Caco-2 (cell line): Measurements from ENCODE around the gene COA7. TPM values are rescaled to one million over a fixed set of nuclear protein-coding genes. Genes with fewer than 3 reads are reported as not detected.

Experiments used
- BruUV-seq: library from RNA; stranded (reverse); fragments of 400-500 nt; replicated peaks from 2 replicates; lab custom pipeline; 2021; lab: Mats Ljungman, UMichigan
- CTCF ChIA-PET: fragments of 300-600 bp; sonication (Branson Sonifier 250); formaldehyde crosslinking; loops from one replicate; lab custom pipeline; 2022; ENCODE audit warnings: antibody characterized with exemption; lab: Charles Lee
- POLR2A ChIA-PET: fragments of 300-600 bp; sonication (Branson Sonifier 250); formaldehyde crosslinking; loops from one replicate; lab custom pipeline; 2022; ENCODE audit warnings: antibody characterized with exemption; lab: Charles Lee
- DNase-seq, 2 experiments: peaks; one replicate each; pipeline versions ENCODE4 v3.0.0 to v3.0.0-alpha.2; 2020 to 2022
- H3K27me3 ChIP-seq: replicated peaks from 2 replicates; pipeline ENCODE4 v1.6.0; 2011; ENCODE audit warnings: low read length; ENCODE audit not compliant: control insufficient read depth, insufficient read depth
- H3K36me3 ChIP-seq: 2 replicates; pipeline ENCODE4 v1.5.1; 2011; ENCODE audit warnings: low read length; ENCODE audit not compliant: control insufficient read depth, insufficient read depth
- H3K4me1 ChIP-seq: fragments of 250-450 bp; sonication (Bioruptor Pico); 2 replicates; pipeline ENCODE4 v1.5.1; 2020; ENCODE audit warnings: mild to moderate bottlenecking
- H3K4me3 ChIP-seq: 2 replicates; pipeline ENCODE4 v1.5.1; 2011; ENCODE audit warnings: low read depth, mild to moderate bottlenecking, control low read depth, low read length
- H3K9me3 ChIP-seq: fragments of 250-450 bp; sonication (Bioruptor Pico); 2 replicates; pipeline ENCODE4 v1.5.1; 2020; ENCODE audit warnings: mild to moderate bottlenecking, moderate library complexity
- H3K27ac Mint-ChIP-seq: one replicate; pipeline ENCODE4 v1.8.0; 2022; ENCODE audit warnings: mixed read lengths; ENCODE audit not compliant: unreplicated experiment
- H3K27me3 Mint-ChIP-seq: one replicate; pipeline ENCODE4 v1.8.0; 2022; ENCODE audit warnings: mixed read lengths; ENCODE audit not compliant: insufficient read depth, unreplicated experiment
- H3K36me3 Mint-ChIP-seq: one replicate; pipeline ENCODE4 v1.8.0; 2022; ENCODE audit warnings: mild to moderate bottlenecking, mixed read lengths; ENCODE audit not compliant: insufficient read depth, unreplicated experiment
- H3K4me1 Mint-ChIP-seq: one replicate; pipeline ENCODE4 v1.8.0; 2022; ENCODE audit warnings: low read depth, mixed read lengths; ENCODE audit not compliant: unreplicated experiment
- H3K4me3 Mint-ChIP-seq: one replicate; pipeline ENCODE4 v1.8.0; 2022; ENCODE audit warnings: mild to moderate bottlenecking, moderate library complexity, mixed read lengths; ENCODE audit not compliant: unreplicated experiment
- H3K9me3 Mint-ChIP-seq: one replicate; pipeline ENCODE4 v1.8.0; 2022; ENCODE audit warnings: mixed read lengths; ENCODE audit not compliant: unreplicated experiment
- intact Hi-C: fragments of 100-400 bp; cut with micrococcal nuclease; formaldehyde crosslinking; loops from one replicate; pipeline ENCODE4 v1.10.0; 2022; ENCODE audit not compliant: unreplicated experiment
- total RNA-seq: library from RNA; stranded (reverse); gene quantifications from 2 replicates; pipeline ENCODE4 v1.2.3, GENCODE V29; 2022
- TF ChIP-seq, protein P1 (sequence below), 2 experiments: fragments of 200-600 bp in 1 of 2; IDR thresholded peaks; 1 replicate in 1 of 2; 2 replicates in 1 of 2; pipeline versions ENCODE4 v1.5.1 to v1.8.0; 2011 to 2022; ENCODE audit warnings: antibody characterized with exemption in 1 of 2, control low read depth in 1 of 2, inconsistent platforms in 1 of 2, low read depth in 1 of 2, low read length in 1 of 2, mild to moderate bottlenecking in 1 of 2, moderate library complexity in 1 of 2; ENCODE audit not compliant: insufficient read depth in 1 of 2, severe bottlenecking in 1 of 2, unreplicated experiment in 1 of 2

The COA7 gene
- total RNA-seq, 1 experiment from 2014 or later = 40.2 TPM

DNA sequence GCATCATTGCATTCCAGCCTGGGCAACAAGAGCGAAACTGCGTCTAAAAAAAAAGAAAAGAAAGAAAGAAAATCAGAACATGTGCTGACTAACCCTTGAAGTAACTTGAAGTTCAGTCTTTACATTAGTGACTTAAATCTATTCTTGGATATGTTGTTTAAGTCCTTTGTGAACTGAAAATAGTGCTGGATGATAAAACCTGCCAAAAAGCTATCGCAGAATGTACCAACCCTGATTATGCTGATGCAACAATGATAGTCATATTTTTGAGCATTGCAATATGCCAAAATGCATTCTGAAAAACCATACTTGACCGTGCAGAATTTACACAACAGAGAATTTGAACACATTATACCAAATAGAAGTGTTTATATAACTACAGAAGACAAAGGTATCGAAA is 34.4 kb downstream of the COA7 start:
- no peaks in the 10 kb centered on the region for H3K36me3 Mint-ChIP-seq
- TF ChIP-seq, protein P1, sequence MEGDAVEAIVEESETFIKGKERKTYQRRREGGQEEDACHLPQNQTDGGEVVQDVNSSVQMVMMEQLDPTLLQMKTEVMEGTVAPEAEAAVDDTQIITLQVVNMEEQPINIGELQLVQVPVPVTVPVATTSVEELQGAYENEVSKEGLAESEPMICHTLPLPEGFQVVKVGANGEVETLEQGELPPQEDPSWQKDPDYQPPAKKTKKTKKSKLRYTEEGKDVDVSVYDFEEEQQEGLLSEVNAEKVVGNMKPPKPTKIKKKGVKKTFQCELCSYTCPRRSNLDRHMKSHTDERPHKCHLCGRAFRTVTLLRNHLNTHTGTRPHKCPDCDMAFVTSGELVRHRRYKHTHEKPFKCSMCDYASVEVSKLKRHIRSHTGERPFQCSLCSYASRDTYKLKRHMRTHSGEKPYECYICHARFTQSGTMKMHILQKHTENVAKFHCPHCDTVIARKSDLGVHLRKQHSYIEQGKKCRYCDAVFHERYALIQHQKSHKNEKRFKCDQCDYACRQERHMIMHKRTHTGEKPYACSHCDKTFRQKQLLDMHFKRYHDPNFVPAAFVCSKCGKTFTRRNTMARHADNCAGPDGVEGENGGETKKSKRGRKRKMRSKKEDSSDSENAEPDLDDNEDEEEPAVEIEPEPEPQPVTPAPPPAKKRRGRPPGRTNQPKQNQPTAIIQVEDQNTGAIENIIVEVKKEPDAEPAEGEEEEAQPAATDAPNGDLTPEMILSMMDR (IDR thresholded peaks at IDR 0.05; ENCODE audit: insufficient read depth in 1 of 2, low read depth in 1 of 2, low read length in 1 of 2, severe bottlenecking in 1 of 2, unreplicated experiment in 1 of 2) = no peak
- peaks cover 6% of the 10 kb centered on the region for H3K4me1 Mint-ChIP-seq
- Histone ChIP-seq H3K4me1 (peaks cover 12% of the 10 kb centered on the region; the same call in 1 of the 2 replicates), H3K27me3 (no peaks in the 10 kb centered on the region), H3K9me3 (no peaks in the 10 kb centered on the region), H3K4me3 (no peak overlapping the region), H3K36me3 (no peaks in the 10 kb centered on the region)
- no peak overlapping the region for H3K27ac Mint-ChIP-seq
- no peak overlapping the region for H3K4me3 Mint-ChIP-seq
- intact Hi-C loops = no loop called here
- no peaks in the 10 kb centered on the region for H3K9me3 Mint-ChIP-seq
- ChIA-PET CTCF (no interaction called here), POLR2A (no interaction called here)
- BruUV-seq = no TSS peak
- H3K27me3 Mint-ChIP-seq = no peaks in the 10 kb centered on the region
- no peak for DNase-seq

DNA sequence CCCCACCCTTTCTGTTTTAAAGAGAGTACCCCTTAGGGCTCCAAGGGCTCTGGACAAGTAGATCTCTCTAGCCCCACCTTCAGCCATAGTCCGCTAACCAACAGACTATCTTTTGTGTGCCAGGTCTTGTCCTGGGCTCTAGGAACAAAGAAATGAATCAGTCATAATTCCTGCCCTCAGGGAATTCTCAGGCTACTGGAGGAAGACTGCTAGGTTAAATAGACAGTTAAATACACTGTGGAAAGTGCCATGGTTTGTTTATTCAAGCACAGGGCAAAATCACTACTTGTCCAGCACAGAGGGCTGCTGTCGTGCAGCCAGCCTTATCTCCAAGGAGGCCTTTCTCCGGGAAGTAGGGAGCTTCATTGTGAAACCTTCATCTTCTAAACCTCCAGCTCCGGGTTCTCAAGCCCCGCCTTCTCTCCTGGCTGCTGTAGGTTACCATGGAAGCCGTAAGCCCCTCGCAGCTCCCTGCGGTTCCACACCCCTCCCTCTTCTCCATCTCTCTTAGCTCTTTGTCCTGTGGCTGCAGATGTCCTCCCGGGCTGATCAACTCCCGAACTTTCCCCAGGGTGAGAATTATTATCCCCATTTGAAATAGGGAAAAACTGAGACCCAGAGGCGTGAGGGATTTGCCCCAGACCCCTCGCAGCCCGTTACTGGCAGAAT is 35.4 kb downstream of the COA7 start:
- Mint-ChIP-seq H3K4me3 (no peak overlapping the region), H3K36me3 (no peaks in the 10 kb centered on the region), H3K4me1 (peaks cover 6% of the 10 kb centered on the region), H3K27me3 (no peaks in the 10 kb centered on the region), H3K27ac (no peak overlapping the region), H3K9me3 (no peaks in the 10 kb centered on the region)
- intact Hi-C loops = loop anchor here (1.0 kb wide), 1 partner anchor 110 kb away; no protein-coding TSS in a partner anchor
- H3K27me3 ChIP-seq = no peaks in the 10 kb centered on the region
- CTCF ChIA-PET = interaction anchor here (0.6 kb wide), 1 partner anchor 110 kb away, joined by 3 read pairs; the partner anchor contains the start of gene TUT4
- peak; percentile 53 to 66 for DNase-seq
- POLR2A ChIA-PET = no interaction called here
- peaks cover 12% of the 10 kb centered on the region; the same call in 1 of the 2 replicates for H3K4me1 ChIP-seq
- H3K9me3 ChIP-seq = no peaks in the 10 kb centered on the region
- TF ChIP-seq, protein P1 (IDR thresholded peaks at IDR 0.05; ENCODE audit: insufficient read depth in 1 of 2, low read depth in 1 of 2, low read length in 1 of 2, severe bottlenecking in 1 of 2, unreplicated experiment in 1 of 2) = no peak
- H3K4me3 ChIP-seq = no peak overlapping the region
- H3K36me3 ChIP-seq = no peaks in the 10 kb centered on the region
- BruUV-seq = no TSS peak

DNA sequence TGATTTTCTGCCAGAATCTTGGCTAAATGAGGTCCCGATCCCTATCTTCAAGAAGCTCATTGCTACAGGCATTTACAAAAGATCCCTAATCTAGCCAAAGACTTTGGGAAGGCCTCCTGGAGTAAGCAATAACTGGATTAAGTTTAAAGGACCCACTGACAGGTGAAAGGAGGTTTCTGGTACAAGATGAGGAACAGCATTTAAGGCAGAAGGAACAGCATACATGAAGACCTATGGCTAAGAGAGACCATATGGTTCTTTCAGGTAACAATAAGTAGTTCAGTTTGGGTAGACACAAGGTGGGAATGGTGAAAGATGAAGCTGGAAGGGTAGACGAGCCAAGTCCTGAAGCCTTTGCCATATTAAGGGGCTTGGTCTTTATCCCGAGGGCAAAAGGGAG is 37.3 kb downstream of the COA7 start:
- POLR2A ChIA-PET = no interaction called here
- Mint-ChIP-seq H3K27me3 (no peaks in the 10 kb centered on the region), H3K4me1 (peaks cover 6% of the 10 kb centered on the region), H3K36me3 (no peaks in the 10 kb centered on the region), H3K4me3 (no peak overlapping the region), H3K9me3 (no peaks in the 10 kb centered on the region), H3K27ac (no peak overlapping the region)
- Histone ChIP-seq H3K27me3 (no peaks in the 10 kb centered on the region), H3K4me1 (peaks cover 12% of the 10 kb centered on the region; the same call in 1 of the 2 replicates), H3K36me3 (no peaks in the 10 kb centered on the region), H3K4me3 (no peak overlapping the region), H3K9me3 (no peaks in the 10 kb centered on the region)
- TF ChIP-seq, protein P1 (IDR thresholded peaks at IDR 0.05; ENCODE audit: insufficient read depth in 1 of 2, low read depth in 1 of 2, low read length in 1 of 2, severe bottlenecking in 1 of 2, unreplicated experiment in 1 of 2) = no peak
- intact Hi-C loops = no loop called here
- CTCF ChIA-PET = no interaction called here
- DNase-seq = no peak
- BruUV-seq = no TSS peak
